ENCODE results near the gene NFIX. TPM values are rescaled to one million over a fixed set of nuclear protein-coding genes. Genes with fewer than 3 reads are reported as not detected.

Gene NFIX
- total RNA-seq, 1 donor from 2014 or later = not detected

- H3K4me3 ChIP-seq (ENCODE audit: low read depth, low read length) = no peak overlapping the region
- no peak for DNase-seq (ENCODE audit: low read depth)
- TF ChIP-seq, protein P1, sequence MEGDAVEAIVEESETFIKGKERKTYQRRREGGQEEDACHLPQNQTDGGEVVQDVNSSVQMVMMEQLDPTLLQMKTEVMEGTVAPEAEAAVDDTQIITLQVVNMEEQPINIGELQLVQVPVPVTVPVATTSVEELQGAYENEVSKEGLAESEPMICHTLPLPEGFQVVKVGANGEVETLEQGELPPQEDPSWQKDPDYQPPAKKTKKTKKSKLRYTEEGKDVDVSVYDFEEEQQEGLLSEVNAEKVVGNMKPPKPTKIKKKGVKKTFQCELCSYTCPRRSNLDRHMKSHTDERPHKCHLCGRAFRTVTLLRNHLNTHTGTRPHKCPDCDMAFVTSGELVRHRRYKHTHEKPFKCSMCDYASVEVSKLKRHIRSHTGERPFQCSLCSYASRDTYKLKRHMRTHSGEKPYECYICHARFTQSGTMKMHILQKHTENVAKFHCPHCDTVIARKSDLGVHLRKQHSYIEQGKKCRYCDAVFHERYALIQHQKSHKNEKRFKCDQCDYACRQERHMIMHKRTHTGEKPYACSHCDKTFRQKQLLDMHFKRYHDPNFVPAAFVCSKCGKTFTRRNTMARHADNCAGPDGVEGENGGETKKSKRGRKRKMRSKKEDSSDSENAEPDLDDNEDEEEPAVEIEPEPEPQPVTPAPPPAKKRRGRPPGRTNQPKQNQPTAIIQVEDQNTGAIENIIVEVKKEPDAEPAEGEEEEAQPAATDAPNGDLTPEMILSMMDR (conservative IDR thresholded peaks at IDR 0.05; ENCODE audit: low read depth, low read length) = no peak
Measured at GRCh38 chr19:12997967-12998940, 3.0 kb downstream of the NFIX start.

DNA sequence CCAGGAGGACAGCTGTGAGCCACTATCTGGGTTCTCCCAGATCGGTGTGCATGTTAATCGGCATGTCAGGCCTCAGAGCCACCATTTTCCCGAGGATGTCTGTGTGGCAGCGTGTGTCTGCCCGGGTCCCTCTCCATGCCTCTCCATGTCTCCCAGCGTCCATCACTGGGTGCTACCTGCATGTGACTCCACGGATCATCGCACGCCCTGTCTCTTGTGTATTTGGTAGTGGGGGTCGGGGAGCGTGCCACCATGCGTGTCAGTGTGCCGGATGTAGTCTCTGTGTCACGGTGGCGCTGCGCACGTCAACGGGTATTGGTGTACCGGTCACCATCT lies 5.9 kb downstream of the NFIX start:
- H3K4me3 ChIP-seq (ENCODE audit: low read depth, low read length) = no peak overlapping the region

GRCh38 chr19:13001502-13002165 lies 6.4 kb downstream of the NFIX start:
- no peak for DNase-seq (ENCODE audit: low read depth)
- no peak overlapping the region for H3K4me3 ChIP-seq (ENCODE audit: low read depth, low read length)
- TF ChIP-seq, protein P1 (conservative IDR thresholded peaks at IDR 0.05; ENCODE audit: low read depth, low read length) = no peak

More for the DNA sequence above, 5.9 kb downstream of the NFIX start:
- no peak for DNase-seq (ENCODE audit: low read depth)
- TF ChIP-seq, protein P1 (conservative IDR thresholded peaks at IDR 0.05; ENCODE audit: low read depth, low read length) = no peak

DNA sequence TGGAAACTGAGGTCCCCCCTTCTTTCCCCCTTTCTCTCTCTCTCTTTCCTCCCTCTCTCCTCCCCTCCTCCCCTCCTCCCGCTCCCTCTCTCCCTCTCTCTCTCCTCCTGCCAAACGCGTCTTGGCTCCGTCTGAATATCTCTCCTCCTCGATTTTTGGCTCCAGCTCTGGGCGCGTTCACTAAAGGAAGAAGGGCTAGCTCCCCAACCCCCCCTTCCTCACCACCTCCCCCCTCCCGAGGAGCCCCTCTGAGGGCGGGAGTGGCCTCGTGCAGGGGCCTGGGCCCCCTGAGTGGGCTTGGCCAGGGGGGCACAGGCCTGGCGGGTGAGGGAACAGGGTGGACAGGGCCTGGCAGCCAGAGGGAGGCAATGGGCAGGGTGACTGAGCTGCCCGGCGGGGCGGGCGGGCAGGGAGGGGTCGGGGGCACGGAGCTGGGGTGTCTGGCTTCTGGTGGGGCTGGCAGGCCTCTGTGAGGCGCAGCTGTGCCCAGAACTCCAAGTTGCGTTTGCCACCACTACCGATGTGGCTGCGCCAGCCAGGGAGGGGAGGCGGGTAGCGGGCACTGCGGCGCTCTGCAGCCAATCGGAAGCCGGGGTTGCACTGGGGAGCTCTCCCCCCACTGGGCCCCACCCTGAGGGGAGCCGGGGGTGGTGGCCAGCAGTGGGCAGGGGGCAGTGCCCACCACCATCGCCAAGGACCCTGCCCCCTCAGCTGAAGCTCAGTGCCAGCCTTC lies 7.1 kb downstream of the NFIX start:
- no peak for DNase-seq (ENCODE audit: low read depth)
- H3K4me3 ChIP-seq (ENCODE audit: low read depth, low read length) = no peak overlapping the region
- TF ChIP-seq, protein P1 (conservative IDR thresholded peaks at IDR 0.05; ENCODE audit: low read depth, low read length) = no peak

GRCh38 chr19:13003081-13003480 lies 7.8 kb downstream of the NFIX start:
- H3K4me3 ChIP-seq (ENCODE audit: low read depth, low read length) = no peak overlapping the region
- DNase-seq (ENCODE audit: low read depth) = no peak
- TF ChIP-seq, protein P1 (conservative IDR thresholded peaks at IDR 0.05; ENCODE audit: low read depth, low read length) = no peak

- no peak for DNase-seq (ENCODE audit: low read depth)
- H3K4me3 ChIP-seq (ENCODE audit: low read depth, low read length) = no peak overlapping the region
- TF ChIP-seq, protein P1 (conservative IDR thresholded peaks at IDR 0.05; ENCODE audit: low read depth, low read length) = no peak
Measured at GRCh38 chr19:13004273-13004672, 9.0 kb downstream of the NFIX start.
